ENCODE data around the gene ANKRD10. TPM values are rescaled to one million over a fixed set of nuclear protein-coding genes. Genes with fewer than 3 reads are reported as not detected.
"Not testable (repeated sequence)": the region's sequence is repeated elsewhere in the genome, so short reads cannot be mapped to it uniquely, and the experiment has no call there.

Gene ANKRD10
- total and polyA plus RNA-seq, 11 donors, result 37.7 to 81.3 (median 47.6) TPM

- Histone ChIP-seq H3K9me3 (no peaks in the 10 kb centered on the region), H3K4me1 (peaks cover 0 to 7% (median 0%) of the 10 kb centered on the region in 12 donors), H3K36me3 (no peaks in the 10 kb centered on the region), H3K4me3 (no peak overlapping the region), H3K27me3 (no peaks in the 10 kb centered on the region), H3K27ac (no peak overlapping the region)
- WGBS, 4 donors, result 88 to 97% (median 92%) methylated on average over 8 of the region's 8 CpGs
- intact Hi-C loops (cut with DNase I), result no loop called here
- no peak for DNase-seq
- ATAC-seq, result no peak
- no peak for TF ChIP-seq CTCF (IDR thresholded peaks at IDR 0.05)
- TF ChIP-seq POLR2A (IDR thresholded peaks at IDR 0.05), result no peak
Observed at GRCh38 chr13:110950356-110950755, 35.5 kb upstream of the ANKRD10 start.

GRCh38 chr13:110949628-110950027 lies 34.8 kb upstream of the ANKRD10 start:
- Histone ChIP-seq H3K4me1 (peaks cover 0 to 7% (median under 1%) of the 10 kb centered on the region in 12 donors), H3K27me3 (no peaks in the 10 kb centered on the region), H3K4me3 (no peak overlapping the region), H3K36me3 (no peaks in the 10 kb centered on the region), H3K9me3 (no peaks in the 10 kb centered on the region), H3K27ac (no peak overlapping the region)
- TF ChIP-seq CTCF (IDR thresholded peaks at IDR 0.05) (no peak), POLR2A (IDR thresholded peaks at IDR 0.05) (no peak)
- ATAC-seq (no peak), DNase-seq (no peak)
- intact Hi-C loops (cut with DNase I), result loop anchor here in 4 of 10 donors (10.0 kb wide), 3 partner anchors 55 to 255 kb away; no protein-coding TSS in a partner anchor
- WGBS, 4 donors, result 78 to 93% (median 87%) methylated on average over 4 of the region's 4 CpGs

- H3K36me3 ChIP-seq, result no peaks in the 10 kb centered on the region
- TF ChIP-seq CTCF (IDR thresholded peaks at IDR 0.05), result no peak
- TF ChIP-seq POLR2A (IDR thresholded peaks at IDR 0.05), result no peak
- H3K9me3 ChIP-seq, result no peaks in the 10 kb centered on the region
- ATAC-seq, result no peak
- intact Hi-C loops (cut with DNase I), result loop anchor here in 4 of 10 donors (10.0 kb wide), 3 partner anchors 56 to 256 kb away; no protein-coding TSS in a partner anchor
- H3K4me3 ChIP-seq, result no peak overlapping the region
- WGBS, 4 donors, result 90 to 94% (median 93%) methylated on average over 5 to 12 of the region's 12 CpGs
- no peak for DNase-seq
- H3K27ac ChIP-seq, result no peak overlapping the region
- H3K27me3 ChIP-seq, result no peaks in the 10 kb centered on the region
- H3K4me1 ChIP-seq, result peaks cover 0 to 8% (median 5%) of the 10 kb centered on the region in 12 donors
Observed at GRCh38 chr13:110949116-110949515, 34.2 kb upstream of the ANKRD10 start.

- H3K27me3 ChIP-seq, H3K9me3 ChIP-seq, H3K4me3 ChIP-seq, ATAC-seq, DNase-seq, H3K27ac ChIP-seq, H3K36me3 ChIP-seq: not testable (repeated sequence)
- intact Hi-C loops (cut with DNase I), result loop anchor here in 4 of 10 donors (10.0 kb wide), 3 partner anchors 57 to 257 kb away; no protein-coding TSS in a partner anchor
- 50 to 82% (median 75%) methylated on average over 1 to 8 of the region's 10 CpGs; no CpG with 5 or more reads in 1 of the 4 donors for WGBS, 4 donors
- H3K4me1 ChIP-seq, result peaks cover 0 to 14% (median 6%) of the 10 kb centered on the region in 12 donors
Observed at GRCh38 chr13:110947338-110947737, 32.5 kb upstream of the ANKRD10 start.

Measured in heart left ventricle (tissue), 16 donors.